Ramos (cell line): ENCODE data around the gene TGM1.

ENCODE experiments used
- in situ Hi-C: fragments of 300-500 bp; cut with MboI; formaldehyde crosslinking; loops from one replicate; pipeline ENCODE4 v1.14.3; 2022; ENCODE audit warnings: low sequenced_read_pairs; ENCODE audit not compliant: unreplicated experiment

Gene TGM1

GRCh38 chr14:24293525-24293924 is 30.5 kb upstream of the TGM1 start:
- in situ Hi-C loops = no loop called here

DNA sequence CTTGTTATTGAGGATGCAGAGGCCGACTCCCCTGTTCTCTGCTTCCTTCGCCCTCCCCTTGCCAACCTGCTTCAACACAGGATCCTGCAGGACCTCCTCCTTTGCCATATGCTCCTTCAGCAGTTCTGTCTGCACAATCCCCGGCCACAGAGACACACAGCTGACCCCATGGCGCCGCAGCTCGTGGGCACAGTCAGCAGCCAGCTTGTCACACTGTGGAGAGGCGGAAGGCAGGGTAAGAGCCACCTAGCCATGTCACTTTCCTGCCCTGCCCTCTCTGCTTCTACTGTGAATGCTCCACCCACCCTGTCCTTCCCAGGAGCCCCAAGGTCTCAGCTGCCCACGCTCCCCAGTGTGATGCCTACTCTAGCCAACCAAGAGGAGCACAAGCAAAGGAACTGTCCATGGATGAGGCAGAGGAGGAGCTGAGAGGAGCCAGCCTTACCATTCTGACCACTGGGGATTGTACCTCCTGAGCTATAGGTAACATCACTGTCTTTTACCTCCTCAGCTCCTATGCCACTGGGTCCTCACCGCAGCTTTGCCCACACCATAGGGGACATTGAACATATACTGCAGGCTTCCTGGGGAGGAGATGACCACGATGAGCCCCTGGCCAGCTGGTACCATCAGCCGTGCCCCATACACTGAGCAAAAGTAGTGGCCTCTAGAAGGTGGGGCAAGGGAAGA is 29.3 kb upstream of the TGM1 start:
- in situ Hi-C loops = no loop called here

GRCh38 chr14:24291446-24292117 is 28.6 kb upstream of the TGM1 start:
- in situ Hi-C loops = no loop called here

GRCh38 chr14:24290746-24291145 is 27.8 kb upstream of the TGM1 start:
- in situ Hi-C loops = no loop called here

DNA sequence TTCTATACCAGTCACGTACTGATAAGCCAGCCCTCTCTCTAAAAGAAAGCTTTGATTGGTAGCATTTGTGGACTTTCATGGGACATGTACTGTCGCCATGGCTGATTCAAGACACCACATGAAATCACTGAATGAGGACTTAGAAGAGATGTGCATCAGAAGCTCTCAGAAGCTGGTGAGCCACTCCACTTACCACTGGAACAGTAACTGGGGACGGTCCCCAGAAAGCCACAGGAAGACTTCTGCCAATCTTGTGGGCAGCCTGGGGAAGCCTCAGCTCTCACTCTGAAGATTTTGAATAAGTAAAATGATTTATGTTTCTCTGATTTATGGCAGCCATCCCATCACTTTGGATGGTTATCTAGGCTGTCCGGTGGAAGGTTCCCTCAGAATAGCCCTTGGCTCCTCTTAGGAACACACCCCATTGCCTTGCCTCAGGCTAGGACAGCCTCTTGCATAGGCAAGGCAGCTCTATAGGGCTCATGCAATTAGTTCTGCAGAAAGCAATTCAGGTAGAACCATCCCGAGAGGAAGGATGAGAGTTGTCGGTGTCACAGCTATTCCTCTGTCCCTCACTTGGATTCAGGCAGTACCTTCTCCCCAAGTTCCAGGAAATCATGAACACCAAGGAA is 26.8 kb upstream of the TGM1 start:
- in situ Hi-C loops = no loop called here

GRCh38 chr14:24286996-24287395 is 24.0 kb upstream of the TGM1 start:
- in situ Hi-C loops = no loop called here

- in situ Hi-C loops = no loop called here
Observed at GRCh38 chr14:24285351-24285750, 22.4 kb upstream of the TGM1 start.

DNA sequence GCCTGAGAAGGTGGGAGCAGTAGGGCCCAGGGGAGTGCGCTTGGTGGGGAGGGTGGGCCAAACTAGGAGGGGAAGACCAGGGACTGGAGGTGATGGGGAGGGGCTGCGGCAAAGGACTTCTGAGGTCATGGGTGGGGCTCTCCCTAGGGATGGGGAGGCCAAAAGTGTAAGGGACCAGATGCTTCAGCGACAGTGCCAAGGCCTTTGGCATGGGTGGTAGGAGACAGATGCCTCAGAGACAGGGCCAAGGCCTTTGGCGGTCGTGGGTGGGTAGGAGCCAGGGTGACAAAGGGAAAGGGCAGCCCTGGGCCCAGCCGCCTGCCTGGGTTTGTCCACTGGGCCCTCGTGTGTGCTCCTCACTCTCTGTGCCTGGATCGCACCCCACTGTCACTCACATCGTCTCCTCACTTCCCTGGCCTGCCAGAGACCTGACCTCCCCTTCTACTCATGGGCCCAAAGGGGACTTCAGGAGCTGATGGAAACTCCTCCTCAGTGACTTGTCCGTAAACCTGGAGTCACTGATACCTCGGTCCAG is 21.6 kb upstream of the TGM1 start:
- in situ Hi-C loops = no loop called here

- in situ Hi-C loops = no loop called here
Observed at GRCh38 chr14:24283796-24284460, 21.0 kb upstream of the TGM1 start.

DNA sequence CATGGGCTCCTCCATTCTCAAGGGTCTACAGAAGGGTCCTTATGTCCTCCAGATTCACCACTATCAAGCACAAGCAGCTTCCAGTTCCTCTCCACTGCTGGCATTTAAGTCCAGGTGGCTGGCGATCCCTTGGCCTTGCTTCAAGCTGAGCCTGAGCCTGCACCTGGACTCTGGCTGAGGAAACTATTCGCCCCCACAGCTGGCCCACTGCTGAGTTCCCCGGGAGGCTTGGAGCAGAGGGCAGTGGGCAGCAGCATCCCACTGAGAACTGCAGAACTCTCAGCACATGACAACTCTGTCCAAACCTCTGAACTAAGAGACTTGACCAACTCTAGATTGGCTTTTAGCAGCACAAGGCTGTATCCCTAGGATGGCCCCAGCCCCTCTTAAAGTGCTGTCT is 19.8 kb upstream of the TGM1 start:
- in situ Hi-C loops = no loop called here

- in situ Hi-C loops = no loop called here
Observed at GRCh38 chr14:24281636-24282035, 18.7 kb upstream of the TGM1 start.

- in situ Hi-C loops = no loop called here
Observed at GRCh38 chr14:24280797-24281460, 18.0 kb upstream of the TGM1 start.

DNA sequence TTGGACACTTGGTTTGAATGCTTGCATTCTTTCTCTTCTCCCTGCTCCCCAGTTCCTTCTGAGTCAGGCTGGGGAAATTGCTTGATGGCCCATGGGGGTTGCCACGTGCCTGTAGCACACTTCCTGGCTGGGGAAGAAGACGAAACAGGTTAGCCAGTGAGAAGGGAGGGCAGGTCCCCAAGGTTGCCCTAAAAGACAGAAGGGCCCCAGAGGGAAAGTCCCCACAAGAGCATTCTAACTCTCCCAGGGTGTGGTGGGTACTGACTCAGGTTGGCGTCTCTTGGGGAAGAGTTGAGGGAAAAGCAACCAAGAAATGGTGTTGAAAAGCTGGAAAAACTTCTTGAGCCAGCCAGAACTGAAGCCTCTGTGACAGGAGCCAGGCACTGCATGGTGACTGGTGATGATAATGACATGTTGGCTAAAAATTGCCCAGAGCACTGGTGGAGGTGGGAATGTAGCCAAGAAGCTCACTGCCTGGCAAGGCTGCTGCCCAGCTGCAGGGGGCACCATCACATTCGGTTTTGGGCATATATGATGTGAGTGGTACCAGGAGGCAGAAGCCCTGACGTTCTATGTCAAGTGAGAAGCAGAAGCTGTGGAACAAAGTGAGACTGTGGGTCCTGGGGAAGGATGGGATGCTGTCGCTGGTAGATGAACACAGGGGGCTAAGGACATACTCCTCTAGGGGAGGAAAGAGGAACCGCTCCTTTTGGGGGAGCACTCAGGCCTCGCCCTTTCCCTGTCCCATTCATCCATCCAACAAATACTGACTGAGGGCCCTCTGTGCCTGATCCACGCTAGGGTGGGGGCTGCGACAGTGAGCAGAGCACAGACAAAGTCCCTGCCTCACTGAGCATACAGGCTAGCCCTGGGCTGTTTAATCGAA is 16.6 kb upstream of the TGM1 start:
- in situ Hi-C loops = no loop called here

DNA sequence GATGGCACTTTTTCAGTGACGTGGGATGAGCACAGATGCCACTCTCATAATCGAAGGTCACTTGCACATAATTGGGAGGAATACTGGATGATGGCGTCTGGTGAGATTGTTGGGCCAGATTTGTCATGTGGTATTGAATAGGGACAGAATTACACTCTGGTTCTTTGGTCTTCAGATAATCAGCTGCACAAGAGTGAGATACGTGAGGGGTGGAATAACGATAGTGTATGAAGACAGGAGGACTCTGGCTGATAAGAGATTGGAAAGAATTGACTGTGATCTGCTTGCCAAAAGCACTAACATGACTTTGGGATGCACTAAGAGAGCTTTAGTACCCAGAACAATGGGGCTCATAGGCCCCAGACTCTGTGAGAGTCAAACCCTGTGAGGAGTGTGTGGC is 15.4 kb upstream of the TGM1 start:
- in situ Hi-C loops = no loop called here

- in situ Hi-C loops = no loop called here
Observed at GRCh38 chr14:24277606-24278321, 14.8 kb upstream of the TGM1 start.

- in situ Hi-C loops = no loop called here
Observed at GRCh38 chr14:24277071-24277470, 14.1 kb upstream of the TGM1 start.

DNA sequence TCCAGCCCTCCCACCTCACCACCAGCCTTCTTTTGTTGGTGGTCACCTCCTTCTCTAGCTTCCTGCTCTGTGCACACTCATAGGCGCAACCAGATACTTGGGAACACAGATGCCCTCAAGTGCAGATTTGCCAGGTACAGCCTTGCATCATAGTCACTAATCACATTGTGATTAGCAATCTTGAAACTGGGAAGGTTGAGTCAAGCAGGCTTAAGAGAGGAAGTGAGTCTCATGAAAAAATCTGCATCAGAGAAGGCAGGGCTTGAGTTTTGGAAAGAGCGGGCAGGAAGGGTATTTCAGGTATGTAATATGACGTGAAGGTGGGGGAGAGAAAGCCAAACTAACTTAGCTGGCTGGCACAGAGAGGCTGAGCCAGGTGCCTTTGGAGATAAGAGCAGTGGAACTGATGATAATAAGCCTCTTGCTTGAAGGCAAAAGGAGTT is 11.1 kb upstream of the TGM1 start:
- in situ Hi-C loops = no loop called here

- in situ Hi-C loops = no loop called here
Observed at GRCh38 chr14:24273422-24273998, 10.5 kb upstream of the TGM1 start.
